ENCODE results near the gene TRIOBP.

DNA sequence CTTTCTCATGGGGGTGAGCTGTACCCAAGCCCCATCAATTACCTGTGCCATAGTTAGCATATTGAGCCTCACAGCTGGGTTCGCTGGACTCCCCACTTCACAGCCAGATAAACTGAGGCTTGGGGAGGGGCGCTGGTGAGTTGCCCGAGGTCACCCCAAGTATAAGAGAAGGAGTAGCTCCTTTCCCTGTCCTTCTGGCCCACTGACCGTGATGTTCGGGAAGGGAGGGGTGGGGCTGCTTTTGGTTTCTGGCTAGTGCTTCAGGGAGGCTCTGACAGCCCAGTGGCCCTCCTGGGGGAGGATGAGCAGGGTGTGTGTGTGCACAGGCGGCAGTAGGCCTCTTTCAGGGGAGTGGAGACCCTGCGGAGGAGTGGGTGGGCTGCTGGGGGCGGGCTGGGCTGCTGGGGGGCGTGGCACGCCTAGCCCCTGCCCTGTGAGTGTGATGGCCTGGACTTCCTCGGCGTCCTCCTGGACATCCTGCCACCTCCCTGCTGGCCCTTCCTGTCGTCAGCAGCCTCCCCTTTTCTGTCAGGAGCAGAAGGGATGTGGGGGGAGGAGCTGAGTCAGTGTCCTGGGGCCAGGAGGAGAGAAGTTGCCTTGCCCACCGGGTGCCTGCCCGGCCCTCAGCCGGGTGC lies 50.3 kb downstream of the TRIOBP start:
- TF ChIP-seq SP2 (tag by site-specific recombination; IDR thresholded peaks at IDR 0.05) (peak; percentile 54), ZNF768 (tag by site-specific recombination; IDR thresholded peaks at IDR 0.05) (no peak), ZBTB21 (tag by site-specific recombination; IDR thresholded peaks at IDR 0.05) (no peak), ZFP37 (tag by site-specific recombination; IDR thresholded peaks at IDR 0.05) (no peak)
- TF ChIP-seq, protein P1, sequence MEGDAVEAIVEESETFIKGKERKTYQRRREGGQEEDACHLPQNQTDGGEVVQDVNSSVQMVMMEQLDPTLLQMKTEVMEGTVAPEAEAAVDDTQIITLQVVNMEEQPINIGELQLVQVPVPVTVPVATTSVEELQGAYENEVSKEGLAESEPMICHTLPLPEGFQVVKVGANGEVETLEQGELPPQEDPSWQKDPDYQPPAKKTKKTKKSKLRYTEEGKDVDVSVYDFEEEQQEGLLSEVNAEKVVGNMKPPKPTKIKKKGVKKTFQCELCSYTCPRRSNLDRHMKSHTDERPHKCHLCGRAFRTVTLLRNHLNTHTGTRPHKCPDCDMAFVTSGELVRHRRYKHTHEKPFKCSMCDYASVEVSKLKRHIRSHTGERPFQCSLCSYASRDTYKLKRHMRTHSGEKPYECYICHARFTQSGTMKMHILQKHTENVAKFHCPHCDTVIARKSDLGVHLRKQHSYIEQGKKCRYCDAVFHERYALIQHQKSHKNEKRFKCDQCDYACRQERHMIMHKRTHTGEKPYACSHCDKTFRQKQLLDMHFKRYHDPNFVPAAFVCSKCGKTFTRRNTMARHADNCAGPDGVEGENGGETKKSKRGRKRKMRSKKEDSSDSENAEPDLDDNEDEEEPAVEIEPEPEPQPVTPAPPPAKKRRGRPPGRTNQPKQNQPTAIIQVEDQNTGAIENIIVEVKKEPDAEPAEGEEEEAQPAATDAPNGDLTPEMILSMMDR (tag by site-specific recombination; IDR thresholded peaks at IDR 0.05), result no peak
- TF ChIP-seq, protein P2, sequence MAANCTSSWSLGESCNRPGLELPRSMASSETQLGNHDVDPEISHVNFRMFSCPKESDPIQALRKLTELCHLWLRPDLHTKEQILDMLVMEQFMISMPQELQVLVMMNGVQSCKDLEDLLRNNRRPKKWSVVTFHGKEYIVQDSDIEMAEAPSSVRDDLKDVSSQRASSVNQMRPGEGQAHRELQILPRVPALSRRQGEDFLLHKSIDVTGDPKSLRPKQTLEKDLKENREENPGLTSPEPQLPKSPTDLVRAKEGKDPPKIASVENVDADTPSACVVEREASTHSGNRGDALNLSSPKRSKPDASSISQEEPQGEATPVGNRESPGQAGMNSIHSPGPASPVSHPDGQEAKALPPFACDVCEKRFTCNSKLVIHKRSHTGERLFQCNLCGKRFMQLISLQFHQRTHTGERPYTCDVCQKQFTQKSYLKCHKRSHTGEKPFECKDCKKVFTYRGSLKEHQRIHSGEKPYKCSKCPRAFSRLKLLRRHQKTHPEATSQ (tag by site-specific recombination; IDR thresholded peaks at IDR 0.05), result no peak

Measured in HEK293 (cell line).